HepG2 (cell line): Measurements from ENCODE around the gene SLC29A3. TPM values are rescaled to one million over a fixed set of nuclear protein-coding genes. Genes with fewer than 3 reads are reported as not detected.

Experiments used
- ATAC-seq: fragments of 200-7000 bp; cut with Tn5 transposase; 3 replicates; pipeline ENCODE4 v1.9.1; 2020; ENCODE audit warnings: mild to moderate bottlenecking, moderate library complexity
- BruUV-seq: library from RNA; stranded (reverse); fragments of 400-500 nt; replicated peaks from 2 replicates; lab custom pipeline; 2021; lab: Mats Ljungman, UMichigan
- CTCF ChIA-PET: fragments of 300-600 bp; formaldehyde crosslinking; extraction: SDS; loops from one replicate; lab custom pipeline; 2021; ENCODE audit warnings: low total read pairs, inconsistent platforms, low intra/inter-chr PET ratio; lab: Yijun Ruan, JAX
- POLR2A ChIA-PET: fragments of 350-600 bp; sonication (Branson Sonifier 250); formaldehyde crosslinking; loops from one replicate; lab custom pipeline; 2020; ENCODE audit warnings: antibody characterized with exemption, inconsistent platforms; lab: Yijun Ruan, JAX
- DNase-seq: peaks from one replicate; pipeline ENCODE4 v3.0.0-alpha.2; 2015; ENCODE audit warnings: low spot score
- FAIRE-seq: peaks from 3 replicates; lab custom pipeline; 2011; peaks lifted over from hg19 to GRCh38; lab: Jason Lieb, UNC
- H2AFZ ChIP-seq: one replicate; pipeline ENCODE4 v1.6.1; 2011; ENCODE audit warnings: low read length, inconsistent platforms
- H3K27ac ChIP-seq: fragments of 300-600 bp; 3 replicates; pipeline ENCODE4 v1.8.0; 2011; ENCODE audit warnings: mixed run types, mild to moderate bottlenecking, mixed read lengths, low read length, inconsistent platforms; ENCODE audit not compliant: insufficient read depth; ENCODE audit errors: extremely low read length
- H3K27me3 ChIP-seq, 2 experiments: fragments of 200-600 bp in 1 of 2; 2 replicates in 1 of 2; 3 replicates in 1 of 2; pipeline versions ENCODE4 v1.6.0 to v1.8.0; 2011; ENCODE audit warnings: low read length in 2 of 2, mild to moderate bottlenecking in 2 of 2, moderate library complexity in 2 of 2, inconsistent platforms in 1 of 2; ENCODE audit not compliant: insufficient read depth in 2 of 2, control insufficient read depth in 1 of 2
- H3K36me3 ChIP-seq, 2 experiments: fragments of 200-600 bp in 1 of 2; replicated peaks in 1 of 2; 2 replicates in 1 of 2; 3 replicates in 1 of 2; pipeline versions ENCODE4 v1.5.1 to v1.8.0; 2011; ENCODE audit warnings: low read length in 2 of 2, inconsistent platforms in 1 of 2; ENCODE audit not compliant: insufficient read depth in 2 of 2, control insufficient read depth in 1 of 2
- H3K4me1 ChIP-seq: 2 replicates; pipeline ENCODE4 v1.5.1; 2012; ENCODE audit warnings: low read length, inconsistent platforms; ENCODE audit not compliant: insufficient read depth
- H3K4me2 ChIP-seq: 2 replicates; pipeline ENCODE4 v1.6.0; 2011; ENCODE audit warnings: low read depth, low read length, inconsistent platforms
- H3K4me3 ChIP-seq, 3 experiments: fragments of 200-600 bp in 1 of 3; sonication (generic), shearing (Covaris generic) in 1 of 3; replicated peaks in 1 of 3; 2 replicates each; pipeline ENCODE4 v1.5.1; 2011 to 2016; ENCODE audit warnings: low read length in 3 of 3, inconsistent platforms in 2 of 3, low read depth in 2 of 3, mild to moderate bottlenecking in 2 of 3, control low read depth in 1 of 3, mixed read lengths in 1 of 3; ENCODE audit not compliant: insufficient read depth in 1 of 3
- H3K79me2 ChIP-seq: one replicate; pipeline ENCODE4 v1.6.1; 2011; ENCODE audit warnings: low read length, inconsistent platforms; ENCODE audit not compliant: insufficient read depth
- H3K9ac ChIP-seq: 2 replicates; pipeline ENCODE4 v1.6.0; 2011; ENCODE audit warnings: mild to moderate bottlenecking, low read depth, low read length, inconsistent platforms; ENCODE audit not compliant: insufficient read depth
- H3K9me3 ChIP-seq: 2 replicates; pipeline ENCODE4 v1.5.1; 2012; ENCODE audit warnings: mild to moderate bottlenecking, low read length
- H4K20me1 ChIP-seq: 2 replicates; pipeline ENCODE4 v1.6.0; 2011; ENCODE audit warnings: inconsistent platforms, mild to moderate bottlenecking, low read length, moderate library complexity; ENCODE audit not compliant: insufficient read depth
- ARNT2 ChIP-seq: sonication (generic); formaldehyde crosslinking; IDR thresholded peaks from 2 replicates; pipeline ENCODE4 v1.8.0; 2022; ENCODE audit warnings: mild to moderate bottlenecking, low read depth, missing genetic modification reagents, moderate library complexity
- CENPBD1 ChIP-seq: sonication (generic); formaldehyde crosslinking; IDR thresholded peaks from 2 replicates; pipeline ENCODE4 v1.8.0; 2022; ENCODE audit warnings: missing genetic modification reagents, low read depth, mild to moderate bottlenecking, borderline replicate concordance
- MXD3 ChIP-seq: IDR thresholded peaks from 2 replicates; pipeline ENCODE4 v1.6.1; 2016; ENCODE audit warnings: mild to moderate bottlenecking, missing biosample characterization, missing genetic modification reagents
- TRAFD1 ChIP-seq: sonication (generic); formaldehyde crosslinking; IDR thresholded peaks from 2 replicates; pipeline ENCODE4 v1.5.1; 2020; ENCODE audit warnings: missing genetic modification reagents, mild to moderate bottlenecking, borderline replicate concordance
- ZFP36L1 ChIP-seq: sonication (generic); formaldehyde crosslinking; IDR thresholded peaks from 2 replicates; pipeline ENCODE4 v1.8.0; 2022; ENCODE audit warnings: mild to moderate bottlenecking, missing genetic modification reagents, moderate library complexity
- ZNF777 ChIP-seq: sonication (generic); formaldehyde crosslinking; IDR thresholded peaks from 2 replicates; pipeline ENCODE4 v1.4.0; 2020; ENCODE audit warnings: missing genetic modification reagents
- ZSCAN9 ChIP-seq: IDR thresholded peaks from 2 replicates; pipeline ENCODE4 v1.6.1; 2016; ENCODE audit warnings: borderline replicate concordance
- WGBS: methylation state at CpG from one replicate; pipeline ENCODE4 v1.1.6; 2017; ENCODE audit warnings: low lambda C conversion rate; 5-methylcytosine and 5-hydroxymethylcytosine counted together
- in situ Hi-C: cut with HindIII; loops from 2 replicates; pipeline ENCODE4 v1.10.0; 2017; ENCODE audit warnings: low pct_unique_long_range_greater_than_20kb; ENCODE audit not compliant: extremely low pct_ligation_motif_present
- intact Hi-C: fragments of 100-400 bp; cut with micrococcal nuclease; formaldehyde crosslinking; loops from one replicate; pipeline ENCODE4 v1.10.0; 2022; ENCODE audit not compliant: unreplicated experiment
- polyA plus RNA-seq, 8 experiments: library from polyadenylated mRNA; depleted of rRNA in 3 of 8; stranded (reverse) in 7 of 8; unstranded in 1 of 8; fragments of >200 nt; fragmentation: Illumina TruSeq in 4 of 8; extraction: Trizol in 4 of 8; gene quantifications; 2 replicates each; pipeline versions ENCODE4 v1.2.1 to v1.2.3, GENCODE V29; 2011 to 2016; ENCODE audit warnings: low read depth in 4 of 8, missing spikeins in 1 of 8, mixed read lengths in 1 of 8; ENCODE audit not compliant: insufficient read depth in 1 of 8
- total RNA-seq, 5 experiments: library from RNA; depleted of rRNA; stranded (reverse); fragments of >200 nt; fragmentation: Illumina TruSeq; extraction: Trizol; gene quantifications; 2 replicates each; pipeline ENCODE4 v1.2.3, GENCODE V29; 2016; ENCODE audit warnings: low read depth in 1 of 5

Gene SLC29A3
- total and polyA plus RNA-seq, 2 of the 13 experiments (the other 11 are each of a cell fraction or from before 2014, with no cell fraction given), result 8.6 to 11.8 TPM

GRCh38 chr10:71361581-71361980, 42.5 kb downstream of the SLC29A3 start:
- POLR2A ChIA-PET, result no interaction called here

More at GRCh38 chr10:71361581-71361980, 42.5 kb downstream of the SLC29A3 start:
- TF ChIP-seq MXD3 (CRISPR knock-in tag) (no peak), ZSCAN9 (CRISPR knock-in tag) (no peak), ARNT2 (no peak), CENPBD1 (no peak), TRAFD1 (no peak), ZFP36L1 (CRISPR knock-in tag) (no peak), ZNF777 (no peak)
- Histone ChIP-seq H3K4me3 (no peak overlapping the region), H3K4me1 (no peaks in the 10 kb centered on the region), H3K79me2 (no peaks in the 10 kb centered on the region), H3K9ac (no peak overlapping the region), H4K20me1 (no peaks in the 10 kb centered on the region), H3K27me3 (no peaks in the 10 kb centered on the region), H3K9me3 (no peaks in the 10 kb centered on the region), H2AFZ (no peak overlapping the region), H3K36me3 (peaks cover 13 to 36% of the 10 kb centered on the region in 2 experiments; a peak in 4 of 5 replicates), H3K27ac (no peak overlapping the region), H3K4me2 (no peak overlapping the region)
- FAIRE-seq (no peak), ATAC-seq (no peak), DNase-seq (no peak)
- intact Hi-C loops, result no loop called here
- WGBS, result 93% methylated on average over 7 of the region's 7 CpGs
- in situ Hi-C loops, result no loop called here
- BruUV-seq, result no TSS peak
- CTCF ChIA-PET, result no interaction called here
